ENCODE measurements around the gene RFLNA. TPM values are rescaled to one million over a fixed set of nuclear protein-coding genes. Genes with fewer than 3 reads are reported as not detected.

RFLNA gene
- total RNA-seq, 6 experiments from 2014 or later, result 0.12 to 0.31 TPM; not detected in 4

GRCh38 chr12:124327362-124328043, 32.6 kb downstream of the RFLNA start:
- DNase-seq (no peak), ATAC-seq (no peak)

GRCh38 chr12:124328116-124328515, 33.2 kb downstream of the RFLNA start:
- Histone ChIP-seq H3K4me1 (no peaks in the 10 kb centered on the region), H3K9me3 (no peaks in the 10 kb centered on the region), H3K36me3 (peaks cover 0 to 17% (median 11%) of the 10 kb centered on the region in 4 donors), H3K27ac (no peak overlapping the region), H3K27me3 (no peaks in the 10 kb centered on the region), H3K4me3 (no peak overlapping the region)
- TF ChIP-seq POLR2A (IDR thresholded peaks at IDR 0.05) (no peak), CTCF (IDR thresholded peaks at IDR 0.05) (no peak)
- ATAC-seq (no peak), DNase-seq (no peak)
- WGBS (ENCODE audit: insufficient coverage, low coverage, low lambda C conversion rate, missing lambda C conversion rate), result 74% methylated on average over 5 of the region's 13 CpGs
- intact Hi-C loops (cut with DNase I), result no loop called here

More at GRCh38 chr12:124327362-124328043, 32.6 kb downstream of the RFLNA start:
- peaks cover 0 to 17% (median 11%) of the 10 kb centered on the region in 4 donors for H3K36me3 ChIP-seq
- WGBS (ENCODE audit: insufficient coverage, low coverage, low lambda C conversion rate, missing lambda C conversion rate), result 96% methylated on average over 2 of the region's 18 CpGs
- no peaks in the 10 kb centered on the region for H3K4me1 ChIP-seq
- intact Hi-C loops (cut with DNase I), result no loop called here
- TF ChIP-seq CTCF (IDR thresholded peaks at IDR 0.05) (no peak), POLR2A (IDR thresholded peaks at IDR 0.05) (no peak)
- H3K27me3 ChIP-seq, result no peaks in the 10 kb centered on the region
- H3K4me3 ChIP-seq, result no peak overlapping the region
- no peak overlapping the region for H3K27ac ChIP-seq
- no peaks in the 10 kb centered on the region for H3K9me3 ChIP-seq

- Histone ChIP-seq H3K4me1 (no peaks in the 10 kb centered on the region), H3K36me3 (peaks cover 0 to 17% (median 10%) of the 10 kb centered on the region in 4 donors), H3K4me3 (no peak overlapping the region), H3K27me3 (no peaks in the 10 kb centered on the region), H3K9me3 (no peaks in the 10 kb centered on the region), H3K27ac (no peak overlapping the region)
- WGBS (ENCODE audit: insufficient coverage, low coverage, low lambda C conversion rate, missing lambda C conversion rate), result 82% methylated on average over 12 of the region's 14 CpGs
- intact Hi-C loops (cut with DNase I), result no loop called here
- ATAC-seq (no peak), DNase-seq (no peak)
- TF ChIP-seq POLR2A (IDR thresholded peaks at IDR 0.05) (no peak), CTCF (IDR thresholded peaks at IDR 0.05) (no peak)
These were observed 33.7 kb downstream of the RFLNA start for GRCh38 chr12:124328636-124329035.

GRCh38 chr12:124332058-124332672, 37.3 kb downstream of the RFLNA start:
- no peaks in the 10 kb centered on the region for H3K27me3 ChIP-seq
- TF ChIP-seq POLR2A (IDR thresholded peaks at IDR 0.05) (no peak), CTCF (IDR thresholded peaks at IDR 0.05) (peak in 2 of 4 donors; percentile 18 to 24)
- ATAC-seq, result peak in 2 of 4 donors; percentile 13 to 38
- H3K4me1 ChIP-seq, result no peaks in the 10 kb centered on the region
- no peak for DNase-seq
- WGBS (ENCODE audit: insufficient coverage, low coverage, low lambda C conversion rate, missing lambda C conversion rate), result no CpG with 5 or more reads among the region's 15 CpGs
- no peak overlapping the region for H3K4me3 ChIP-seq
- H3K9me3 ChIP-seq, result no peaks in the 10 kb centered on the region
- peaks cover 0 to 43% (median 9%) of the 10 kb centered on the region in 4 donors for H3K36me3 ChIP-seq
- H3K27ac ChIP-seq, result no peak overlapping the region
- intact Hi-C loops (cut with DNase I), result no loop called here
